AG04450 (cell line): ENCODE data around the gene ITPR1. TPM values are rescaled to one million over a fixed set of nuclear protein-coding genes. Genes with fewer than 3 reads are reported as not detected.

Source experiments
- CTCF ChIA-PET: fragments of 300-600, 350-600 bp; formaldehyde crosslinking; extraction: SDS; loops from one replicate; lab custom pipeline; 2022; ENCODE audit warnings: antibody characterized with exemption, inconsistent platforms; lab: Charles Lee
- POLR2A ChIA-PET: fragments of 350-600 bp; formaldehyde crosslinking; extraction: SDS; loops from one replicate; lab custom pipeline; 2021; ENCODE audit warnings: antibody characterized with exemption, inconsistent platforms; lab: Yijun Ruan, JAX
- DNase-seq: peaks from one replicate; pipeline ENCODE4 v3.0.0-alpha.2; 2011; ENCODE audit warnings: low read depth, low spot score
- H3K27ac ChIP-seq: one replicate; pipeline ENCODE4 v1.5.1; 2012; ENCODE audit warnings: low read depth, low read length, control low read depth
- H3K27me3 ChIP-seq: one replicate; pipeline ENCODE4 v1.6.0; 2012; ENCODE audit warnings: low read length; ENCODE audit not compliant: control insufficient read depth, insufficient read depth
- H3K4me3 ChIP-seq: 2 replicates; pipeline ENCODE4 v1.5.1; 2011; ENCODE audit warnings: mild to moderate bottlenecking, low read depth, low read length, control low read depth
- H3K9me3 ChIP-seq: 2 replicates; pipeline ENCODE4 v1.5.1; 2012; ENCODE audit warnings: low read length; ENCODE audit not compliant: control insufficient read depth, insufficient read depth
- polyA plus RNA-seq: library from polyadenylated mRNA; depleted of rRNA; stranded (reverse); fragments of >200 nt; gene quantifications from 2 replicates; pipeline ENCODE4 v1.2.3, GENCODE V29; 2011
- TF ChIP-seq, protein P1 (sequence below): IDR thresholded peaks from 2 replicates; pipeline ENCODE4 v1.5.1; 2011; ENCODE audit warnings: low read depth, low read length, control low read depth, inconsistent platforms

The ITPR1 gene
- polyA plus RNA-seq, 1 experiment, result 7.4 TPM

DNA sequence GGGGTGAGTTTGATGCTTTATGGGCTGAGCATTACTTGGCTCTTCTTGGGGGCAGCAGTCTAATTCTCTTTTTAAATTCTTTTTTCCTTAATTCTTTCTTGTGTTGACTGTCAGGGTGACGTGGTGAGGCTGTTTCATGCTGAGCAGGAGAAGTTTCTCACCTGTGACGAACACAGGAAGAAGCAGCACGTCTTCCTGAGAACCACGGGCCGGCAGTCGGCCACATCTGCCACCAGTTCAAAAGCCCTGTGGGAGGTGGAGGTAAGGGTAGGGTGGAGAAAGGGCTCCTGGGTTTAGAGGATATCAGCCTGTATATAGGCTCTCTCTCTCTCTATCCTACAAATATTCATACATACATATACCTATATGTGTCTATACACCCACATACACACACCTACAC, 152.3 kb downstream of the ITPR1 start:
- ChIA-PET CTCF (no interaction called here), POLR2A (no interaction called here)
- no peak for DNase-seq
- TF ChIP-seq, protein P1, sequence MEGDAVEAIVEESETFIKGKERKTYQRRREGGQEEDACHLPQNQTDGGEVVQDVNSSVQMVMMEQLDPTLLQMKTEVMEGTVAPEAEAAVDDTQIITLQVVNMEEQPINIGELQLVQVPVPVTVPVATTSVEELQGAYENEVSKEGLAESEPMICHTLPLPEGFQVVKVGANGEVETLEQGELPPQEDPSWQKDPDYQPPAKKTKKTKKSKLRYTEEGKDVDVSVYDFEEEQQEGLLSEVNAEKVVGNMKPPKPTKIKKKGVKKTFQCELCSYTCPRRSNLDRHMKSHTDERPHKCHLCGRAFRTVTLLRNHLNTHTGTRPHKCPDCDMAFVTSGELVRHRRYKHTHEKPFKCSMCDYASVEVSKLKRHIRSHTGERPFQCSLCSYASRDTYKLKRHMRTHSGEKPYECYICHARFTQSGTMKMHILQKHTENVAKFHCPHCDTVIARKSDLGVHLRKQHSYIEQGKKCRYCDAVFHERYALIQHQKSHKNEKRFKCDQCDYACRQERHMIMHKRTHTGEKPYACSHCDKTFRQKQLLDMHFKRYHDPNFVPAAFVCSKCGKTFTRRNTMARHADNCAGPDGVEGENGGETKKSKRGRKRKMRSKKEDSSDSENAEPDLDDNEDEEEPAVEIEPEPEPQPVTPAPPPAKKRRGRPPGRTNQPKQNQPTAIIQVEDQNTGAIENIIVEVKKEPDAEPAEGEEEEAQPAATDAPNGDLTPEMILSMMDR, result no peak
- H3K4me3 ChIP-seq, result no peak overlapping the region
- H3K9me3 ChIP-seq, result no peaks in the 10 kb centered on the region
- no peak overlapping the region for H3K27ac ChIP-seq
- no peaks in the 10 kb centered on the region for H3K27me3 ChIP-seq

DNA sequence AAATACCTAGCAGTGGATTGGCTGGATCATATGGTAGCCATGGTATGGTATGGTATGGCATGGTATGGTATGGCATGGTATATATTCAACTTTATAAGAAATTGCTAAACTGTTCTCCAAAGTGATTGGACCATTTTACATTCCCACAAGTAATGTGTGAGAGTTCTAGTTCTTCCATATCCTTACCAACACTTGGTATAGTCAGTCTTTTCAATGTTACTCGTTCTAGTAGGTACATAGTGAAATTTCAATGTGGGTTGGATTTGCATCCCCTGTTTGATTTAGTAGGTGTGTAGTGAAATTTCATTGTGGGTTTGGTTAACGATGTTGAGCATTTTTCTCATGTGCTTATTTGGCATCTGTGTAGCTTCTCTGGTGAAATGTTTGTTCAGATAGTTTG, 154.3 kb downstream of the ITPR1 start:
- Histone ChIP-seq H3K27ac (no peak overlapping the region), H3K4me3 (no peak overlapping the region), H3K9me3 (no peaks in the 10 kb centered on the region), H3K27me3 (no peaks in the 10 kb centered on the region)
- POLR2A ChIA-PET, result no interaction called here
- TF ChIP-seq, protein P1, result no peak
- DNase-seq, result no peak
- CTCF ChIA-PET, result interaction anchor here (1.2 to 2.8 kb wide), 2 partner anchors 14 to 297 kb away, joined by 6 to 13 read pairs; no protein-coding TSS in a partner anchor

DNA sequence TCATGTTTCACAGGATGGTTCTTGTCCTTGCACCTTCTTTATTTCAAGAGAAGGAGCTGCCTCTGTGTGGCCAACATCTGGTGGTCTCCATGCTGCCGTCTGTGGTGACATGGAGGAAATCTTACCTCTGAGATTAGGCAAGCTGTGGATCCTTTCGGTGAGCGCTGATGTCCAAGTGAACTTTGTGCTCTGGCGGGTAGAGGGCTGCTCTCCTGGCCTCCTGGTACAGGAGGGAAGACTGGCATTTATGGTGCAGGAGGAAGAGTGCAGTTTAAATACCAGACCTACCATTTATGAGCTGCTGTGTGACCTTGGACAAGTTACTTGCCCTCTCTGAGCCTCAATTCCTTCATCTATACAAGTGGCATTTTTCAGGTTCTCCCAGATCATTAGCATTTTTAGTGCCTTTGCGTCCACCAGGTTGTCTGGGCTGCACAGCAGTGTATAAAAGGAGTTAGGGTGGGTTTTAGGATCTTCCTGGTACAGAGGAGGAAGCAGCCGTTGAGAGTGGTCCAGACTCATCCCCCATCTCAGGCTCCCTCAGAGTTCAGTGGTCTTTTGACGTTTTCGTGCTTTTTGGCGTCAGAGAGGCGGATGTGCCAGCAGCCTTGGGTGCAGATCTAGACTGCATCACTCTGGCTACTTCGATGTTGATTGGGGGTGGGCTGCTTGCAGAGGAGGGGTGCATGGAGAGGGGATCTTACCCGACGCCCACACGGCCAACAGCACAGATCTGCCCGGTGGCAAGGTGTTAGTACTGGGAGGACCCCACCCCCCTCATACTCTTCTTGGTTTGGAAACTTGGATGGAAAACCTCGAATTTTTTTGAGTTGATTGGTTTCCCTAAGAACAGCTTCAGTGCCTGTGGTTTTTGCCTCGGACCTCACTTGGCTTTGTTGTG, 162.2 kb downstream of the ITPR1 start:
- DNase-seq, result no peak
- ChIA-PET CTCF (interaction anchor here (0.5 to 4.4 kb wide), 18 partner anchors 9 to 542 kb away, joined by 3 to 55 read pairs (median 4); no protein-coding TSS in a partner anchor), POLR2A (no interaction called here)
- H3K9me3 ChIP-seq, result no peaks in the 10 kb centered on the region
- TF ChIP-seq, protein P1, result no peak
- H3K27ac ChIP-seq, result no peak overlapping the region
- H3K4me3 ChIP-seq, result no peak overlapping the region
- H3K27me3 ChIP-seq, result no peaks in the 10 kb centered on the region

DNA sequence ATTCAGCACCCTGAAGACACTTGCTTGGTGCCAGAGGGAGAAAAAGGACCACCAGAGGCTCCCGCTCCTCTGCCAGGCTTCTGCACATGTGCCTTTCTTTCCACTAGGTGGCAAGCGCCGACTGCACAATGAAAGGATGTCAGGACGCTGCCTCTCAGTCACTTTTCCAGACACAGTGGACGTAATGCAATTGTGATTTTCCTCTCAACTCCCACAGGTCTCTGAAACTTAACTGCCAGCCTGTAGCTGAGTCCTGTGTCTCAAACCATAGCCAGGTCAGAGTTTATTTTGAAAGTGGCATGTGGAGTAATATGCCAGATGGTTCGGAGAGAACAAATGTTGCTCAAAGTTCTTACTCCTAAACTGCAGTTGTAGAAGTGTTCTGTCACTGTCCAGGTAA, 162.9 kb downstream of the ITPR1 start:
- H3K27ac ChIP-seq, result no peak overlapping the region
- TF ChIP-seq, protein P1, result peak; percentile 98
- ChIA-PET CTCF (interaction anchor here (0.5 to 4.4 kb wide), 21 partner anchors 19 to 541 kb away, joined by 3 to 55 read pairs (median 4); no protein-coding TSS in a partner anchor), POLR2A (no interaction called here)
- no peaks in the 10 kb centered on the region for H3K27me3 ChIP-seq
- peak; percentile 44 for DNase-seq
- no peak overlapping the region for H3K4me3 ChIP-seq
- H3K9me3 ChIP-seq, result no peaks in the 10 kb centered on the region
